ENCODE results near the gene LMAN2L.
A peak's percentile ranks its signal among the peaks of the same experiment; 100 is the strongest.

The LMAN2L gene

GRCh38 chr2:96760036-96760985, 20.4 kb upstream of the LMAN2L start, which contains the start of gene CNNM4:
TSS of gene CNNM4 (plus strand) at chr2:96760902. CDS start at chr2:96761000, 98 bp downstream.
- DNase-seq (ENCODE audit: low spot score), result peak; percentile 92

- DNase-seq (ENCODE audit: low spot score), result no peak
Measured at GRCh38 chr2:96759548-96759947, 19.7 kb upstream of the LMAN2L start.

- no peak for DNase-seq (ENCODE audit: low spot score)
Measured at GRCh38 chr2:96758987-96759386, 19.1 kb upstream of the LMAN2L start.

- no peak for DNase-seq (ENCODE audit: low spot score)
Measured at GRCh38 chr2:96757477-96757860, 17.6 kb upstream of the LMAN2L start.

GRCh38 chr2:96756788-96757476, 17.1 kb upstream of the LMAN2L start:
- no peak for DNase-seq (ENCODE audit: low spot score)

GRCh38 chr2:96754317-96754716, 14.5 kb upstream of the LMAN2L start:
- no peak for DNase-seq (ENCODE audit: low spot score)

- DNase-seq (ENCODE audit: low spot score), result no peak
Measured at GRCh38 chr2:96753661-96754282, 13.9 kb upstream of the LMAN2L start.

GRCh38 chr2:96751800-96752199, 11.9 kb upstream of the LMAN2L start:
- DNase-seq (ENCODE audit: low spot score), result no peak

- DNase-seq (ENCODE audit: low spot score), result no peak
Measured at GRCh38 chr2:96747061-96747617, 7.3 kb upstream of the LMAN2L start.

GRCh38 chr2:96739076-96739632, 710 bp downstream of the LMAN2L start:
- DNase-seq (ENCODE audit: low spot score), result no peak

GRCh38 chr2:96737831-96738230, 2.0 kb downstream of the LMAN2L start:
- DNase-seq (ENCODE audit: low spot score), result no peak

- DNase-seq (ENCODE audit: low spot score), result no peak
Measured at GRCh38 chr2:96737251-96737650, 2.6 kb downstream of the LMAN2L start.

- no peak for DNase-seq (ENCODE audit: low spot score)
Measured at GRCh38 chr2:96734880-96735583, 4.8 kb downstream of the LMAN2L start.

GRCh38 chr2:96733931-96734330, 5.9 kb downstream of the LMAN2L start:
- no peak for DNase-seq (ENCODE audit: low spot score)

GRCh38 chr2:96730212-96730611, 9.7 kb downstream of the LMAN2L start:
- no peak for DNase-seq (ENCODE audit: low spot score)

- DNase-seq (ENCODE audit: low spot score), result no peak
Measured at GRCh38 chr2:96729748-96730147, 10.1 kb downstream of the LMAN2L start.

GRCh38 chr2:96727431-96727830, 12.4 kb downstream of the LMAN2L start:
- no peak for DNase-seq (ENCODE audit: low spot score)

- no peak for DNase-seq (ENCODE audit: low spot score)
Measured at GRCh38 chr2:96726131-96726530, 13.7 kb downstream of the LMAN2L start.

GRCh38 chr2:96716388-96716787, 23.5 kb downstream of the LMAN2L start:
- no peak for DNase-seq (ENCODE audit: low spot score)

GRCh38 chr2:96715658-96716057, 24.2 kb downstream of the LMAN2L start:
- DNase-seq (ENCODE audit: low spot score), result no peak

GRCh38 chr2:96710985-96711384, 28.9 kb downstream of the LMAN2L start:
- DNase-seq (ENCODE audit: low spot score), result no peak
